VCaP (cell line): Measurements from ENCODE around the gene KCNK1.
"Not testable (repeated sequence)": the region's sequence is repeated elsewhere in the genome, so short reads cannot be mapped to it uniquely, and the experiment has no call there.

Experiments used
- H3K27ac ChIP-seq: fragments of 450-650 bp; 2 replicates; pipeline ENCODE4 v1.5.1; 2017
- TF ChIP-seq, protein P1 (sequence below): fragments of 450-650 bp; conservative IDR thresholded peaks from 2 replicates; pipeline ENCODE4 v1.5.1; 2017; ENCODE audit warnings: mild to moderate bottlenecking, moderate library complexity

KCNK1 gene

DNA sequence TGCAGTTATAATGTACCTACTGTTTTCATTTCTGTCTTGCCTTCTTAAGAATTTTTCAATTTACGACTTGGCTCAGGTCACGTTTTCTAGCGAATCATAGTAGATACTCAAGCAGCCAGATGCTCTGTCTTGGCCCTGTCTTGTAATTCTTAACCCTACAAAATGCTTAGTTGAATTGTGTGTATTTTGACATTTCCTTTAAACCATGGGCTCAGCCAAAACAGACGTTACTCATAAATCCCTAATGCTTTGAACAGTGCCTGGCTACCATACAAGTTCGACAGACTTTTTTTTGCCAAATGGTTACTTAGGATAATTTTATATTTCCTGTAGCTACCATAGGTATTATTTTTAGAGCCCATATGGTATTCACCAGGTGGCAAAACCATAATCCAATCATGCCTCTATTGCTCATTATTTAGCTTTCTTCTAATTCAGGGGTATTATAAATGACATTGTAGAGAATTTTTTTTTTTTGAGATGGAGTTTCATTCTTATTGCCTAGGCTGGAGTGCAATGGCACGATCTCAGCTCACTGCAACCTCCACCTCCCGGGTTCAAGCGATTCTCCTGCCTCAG, 54.3 kb downstream of the KCNK1 start:
- no peak overlapping the region for H3K27ac ChIP-seq
- TF ChIP-seq, protein P1, sequence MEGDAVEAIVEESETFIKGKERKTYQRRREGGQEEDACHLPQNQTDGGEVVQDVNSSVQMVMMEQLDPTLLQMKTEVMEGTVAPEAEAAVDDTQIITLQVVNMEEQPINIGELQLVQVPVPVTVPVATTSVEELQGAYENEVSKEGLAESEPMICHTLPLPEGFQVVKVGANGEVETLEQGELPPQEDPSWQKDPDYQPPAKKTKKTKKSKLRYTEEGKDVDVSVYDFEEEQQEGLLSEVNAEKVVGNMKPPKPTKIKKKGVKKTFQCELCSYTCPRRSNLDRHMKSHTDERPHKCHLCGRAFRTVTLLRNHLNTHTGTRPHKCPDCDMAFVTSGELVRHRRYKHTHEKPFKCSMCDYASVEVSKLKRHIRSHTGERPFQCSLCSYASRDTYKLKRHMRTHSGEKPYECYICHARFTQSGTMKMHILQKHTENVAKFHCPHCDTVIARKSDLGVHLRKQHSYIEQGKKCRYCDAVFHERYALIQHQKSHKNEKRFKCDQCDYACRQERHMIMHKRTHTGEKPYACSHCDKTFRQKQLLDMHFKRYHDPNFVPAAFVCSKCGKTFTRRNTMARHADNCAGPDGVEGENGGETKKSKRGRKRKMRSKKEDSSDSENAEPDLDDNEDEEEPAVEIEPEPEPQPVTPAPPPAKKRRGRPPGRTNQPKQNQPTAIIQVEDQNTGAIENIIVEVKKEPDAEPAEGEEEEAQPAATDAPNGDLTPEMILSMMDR = no peak

DNA sequence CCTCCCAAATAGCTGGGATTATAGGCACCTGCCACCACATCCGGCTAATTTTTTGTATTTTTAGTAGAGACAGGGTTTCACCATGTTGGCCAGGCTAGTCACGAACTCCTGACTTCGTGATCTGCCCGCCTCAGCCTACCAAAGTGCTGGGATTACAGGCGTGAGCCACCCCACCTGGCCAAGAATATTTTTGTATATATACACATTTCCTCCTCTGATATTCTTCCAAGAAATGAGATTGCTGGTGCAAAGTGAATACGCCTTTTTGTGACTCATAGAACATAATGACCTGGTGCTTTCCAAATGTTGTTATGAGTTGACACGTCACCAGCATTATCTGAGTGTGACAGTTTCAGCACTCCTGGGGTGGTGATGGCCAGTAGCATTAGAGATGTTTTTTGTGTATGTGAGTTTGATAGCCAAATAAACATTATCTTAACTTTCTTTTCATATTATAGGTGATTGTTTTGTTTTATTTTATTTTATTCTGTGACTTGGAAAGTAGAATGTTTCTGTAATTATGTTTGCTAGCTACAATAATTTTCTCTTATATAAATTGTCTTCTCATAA, 54.9 kb downstream of the KCNK1 start:
- TF ChIP-seq, protein P1 = no peak
- no peak overlapping the region for H3K27ac ChIP-seq

DNA sequence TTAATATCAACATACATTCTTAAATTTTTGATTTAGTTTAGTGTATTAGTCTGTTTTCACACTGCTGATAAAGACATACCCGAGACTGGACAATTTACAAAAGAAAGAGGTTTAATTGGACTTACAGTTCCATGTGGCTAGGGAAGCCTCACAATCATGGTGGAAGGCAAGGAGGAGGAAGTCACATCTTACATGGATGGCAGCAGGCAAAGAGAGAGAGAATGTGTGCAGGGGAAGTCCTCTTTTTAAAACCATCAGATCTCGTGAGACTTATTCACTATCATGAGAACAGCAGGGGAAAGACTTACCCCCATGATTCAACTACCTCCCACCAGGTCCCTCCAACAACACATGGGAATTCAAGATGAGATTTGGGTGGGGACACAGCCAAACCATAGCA, 56.5 kb downstream of the KCNK1 start:
- not testable (repeated sequence) for H3K27ac ChIP-seq

DNA sequence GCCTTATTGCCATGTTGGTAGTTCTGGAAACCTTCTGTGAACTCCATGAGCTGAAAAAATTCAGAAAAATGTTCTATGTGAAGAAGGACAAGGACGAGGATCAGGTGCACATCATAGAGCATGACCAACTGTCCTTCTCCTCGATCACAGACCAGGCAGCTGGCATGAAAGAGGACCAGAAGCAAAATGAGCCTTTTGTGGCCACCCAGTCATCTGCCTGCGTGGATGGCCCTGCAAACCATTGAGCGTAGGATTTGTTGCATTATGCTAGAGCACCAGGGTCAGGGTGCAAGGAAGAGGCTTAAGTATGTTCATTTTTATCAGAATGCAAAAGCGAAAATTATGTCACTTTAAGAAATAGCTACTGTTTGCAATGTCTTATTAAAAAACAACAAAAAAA, 57.4 kb downstream of the KCNK1 start:
- TF ChIP-seq, protein P1 = no peak
- no peak overlapping the region for H3K27ac ChIP-seq

DNA sequence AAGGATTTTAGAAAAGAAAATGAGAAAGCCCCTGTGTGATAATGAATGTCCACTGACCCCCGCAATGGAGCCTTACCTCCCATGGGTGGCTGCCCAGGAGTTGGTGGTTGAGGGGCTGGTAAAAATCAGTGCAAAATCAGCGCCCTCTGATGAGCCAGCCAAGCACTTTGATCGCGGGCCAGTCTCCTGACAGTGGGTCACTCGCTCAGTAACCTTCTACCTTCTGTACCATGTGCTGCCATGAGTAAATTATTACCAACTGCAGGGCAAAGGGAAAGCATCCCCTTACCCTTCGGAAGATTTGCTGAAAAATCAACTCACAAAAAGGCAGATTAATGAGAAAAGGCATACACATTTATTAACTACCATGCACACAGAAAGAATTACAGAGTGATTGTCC, 58.8 kb downstream of the KCNK1 start:
- TF ChIP-seq, protein P1 = no peak
- H3K27ac ChIP-seq = no peak overlapping the region

DNA sequence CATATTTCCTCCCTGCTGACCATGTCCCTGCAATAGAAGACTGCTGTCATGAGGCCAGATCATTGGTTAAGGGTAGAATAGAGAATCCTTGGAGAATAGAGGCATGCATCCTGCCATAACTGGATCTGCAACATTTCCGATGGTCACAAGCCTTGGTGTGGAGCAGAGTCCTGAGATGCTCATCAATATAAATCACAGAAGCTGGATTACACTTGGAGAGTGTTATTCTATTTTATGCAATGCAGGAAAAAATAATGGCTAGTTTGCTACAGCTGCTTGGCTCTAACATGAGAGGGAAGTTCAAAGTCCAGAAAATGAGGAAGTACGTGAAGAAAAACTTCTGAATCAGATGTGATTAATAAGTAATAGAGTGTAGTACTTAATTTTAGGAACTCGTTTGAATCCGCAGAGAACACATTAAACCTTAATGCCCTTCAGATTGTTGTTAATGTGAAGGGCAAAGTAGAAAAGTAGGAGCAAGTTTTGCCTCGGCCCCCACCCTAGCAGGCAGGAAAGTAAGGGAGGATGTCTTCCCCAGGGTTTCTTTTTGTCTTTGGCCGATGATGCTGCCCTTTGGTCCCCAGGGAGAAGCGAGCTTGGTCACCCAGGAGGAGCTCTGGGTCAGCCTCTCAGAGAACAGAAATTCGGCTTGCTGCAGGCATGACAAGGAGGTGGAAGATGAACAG, 59.5 kb downstream of the KCNK1 start:
- H3K27ac ChIP-seq = no peak overlapping the region
- TF ChIP-seq, protein P1 = no peak

DNA sequence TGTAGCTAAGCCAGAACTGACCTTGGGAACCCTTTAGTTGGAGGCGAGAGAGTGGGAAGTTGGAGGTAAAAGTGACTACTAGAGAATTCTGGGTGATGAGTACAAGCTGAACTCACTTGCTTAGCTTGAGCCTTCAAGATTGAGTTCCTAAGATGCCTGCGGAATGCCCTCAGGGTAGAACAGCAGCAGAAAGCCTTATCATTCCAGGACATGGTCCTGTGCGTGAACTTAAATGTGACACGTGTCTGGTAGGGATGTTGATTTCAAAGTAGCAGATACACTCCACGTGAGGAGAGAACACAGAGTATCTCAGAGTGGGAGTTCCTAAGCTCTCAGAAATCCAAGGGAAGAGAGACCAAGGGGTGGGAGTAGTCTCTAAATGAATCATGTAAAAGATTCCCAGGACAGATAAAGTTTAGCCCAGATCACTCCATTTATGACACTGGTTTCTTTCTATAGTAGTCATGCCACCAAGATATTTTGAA, 60.1 kb downstream of the KCNK1 start:
- no peak overlapping the region for H3K27ac ChIP-seq

More for the DNA sequence above, 60.1 kb downstream of the KCNK1 start:
- TF ChIP-seq, protein P1 = no peak
